Spleen (tissue), 11 donors: ENCODE measurements around the gene IL1RAPL1. TPM values are rescaled to one million over a fixed set of nuclear protein-coding genes. Genes with fewer than 3 reads are reported as not detected.

Source experiments
- DNase-seq: peaks from one replicate; pipeline ENCODE4 v3.0.0-alpha.2; 2020
- H3K27ac ChIP-seq, 8 donors: fragments of 200-600 bp; sonication (generic) in 7 of 8; 1 replicate in 4 of 8; 2 replicates in 4 of 8; pipeline versions ENCODE4 v1.5.0 to v1.8.0; 2016 to 2021; ENCODE audit warnings: inconsistent platforms in 4 of 8, mild to moderate bottlenecking in 4 of 8, moderate library complexity in 1 of 8
- H3K27me3 ChIP-seq, 7 donors: fragments of 200-600 bp; sonication (generic) in 6 of 7; replicated peaks in 1 of 7; 1 replicate in 4 of 7; 2 replicates in 3 of 7; pipeline versions ENCODE4 v1.5.0 to v1.8.0; 2016 to 2021; ENCODE audit warnings: inconsistent platforms in 3 of 7, mild to moderate bottlenecking in 1 of 7
- H3K36me3 ChIP-seq, 6 donors: fragments of 200-600 bp; sonication (generic) in 5 of 6; 1 replicate in 4 of 6; 2 replicates in 2 of 6; pipeline versions ENCODE4 v1.5.0 to v1.8.0; 2016 to 2021; ENCODE audit warnings: inconsistent platforms in 2 of 6
- H3K4me1 ChIP-seq, 6 donors: fragments of 200-600 bp; sonication (generic) in 5 of 6; 1 replicate in 3 of 6; 2 replicates in 3 of 6; pipeline versions ENCODE4 v1.5.0 to v1.8.0; 2016 to 2021; ENCODE audit warnings: inconsistent platforms in 3 of 6
- H3K4me3 ChIP-seq, 8 donors: fragments of 200-600 bp; sonication (generic) in 7 of 8; 1 replicate in 4 of 8; 2 replicates in 4 of 8; pipeline versions ENCODE4 v1.5.0 to v1.8.0; 2016 to 2021; ENCODE audit warnings: inconsistent platforms in 4 of 8, mild to moderate bottlenecking in 4 of 8, moderate library complexity in 2 of 8
- H3K9me3 ChIP-seq, 8 donors: fragments of 200-600 bp; sonication (generic) in 7 of 8; 1 replicate in 4 of 8; 2 replicates in 4 of 8; pipeline versions ENCODE4 v1.5.0 to v1.8.0; 2016 to 2021; ENCODE audit warnings: inconsistent platforms in 4 of 8
- POLR2A ChIP-seq, 3 donors: fragments of 450-650 bp; IDR thresholded peaks; one replicate each; pipeline ENCODE4 v1.5.1; 2017; ENCODE audit warnings: antibody characterized with exemption in 3 of 3, mild to moderate bottlenecking in 1 of 3
- POLR2AphosphoS5 ChIP-seq, 3 donors: sonication (generic); formaldehyde crosslinking; IDR thresholded peaks; one replicate each; pipeline ENCODE4 v1.5.1; 2017; ENCODE audit warnings: antibody characterized with exemption in 3 of 3
- WGBS, 5 donors: extraction: QIAGEN DNeasy Blood & Tissue Kit in 3 of 5; methylation state at CpG; one replicate each; pipeline versions ENCODE4 v1.1.5 to v1.1.7; 2013 to 2018; 5-methylcytosine and 5-hydroxymethylcytosine counted together
- intact Hi-C: fragments of 100-400 bp; cut with DNase I; formaldehyde crosslinking; loops from one replicate; pipeline ENCODE4 v1.15.0; 2023; ENCODE audit warnings: low total_unique reads
- polyA plus RNA-seq, 3 donors: library from polyadenylated mRNA; stranded (reverse); fragments of 200-250 nt; gene quantifications; one replicate each; pipeline ENCODE4 v1.2.1, GENCODE V29; 2013
- total RNA-seq, 7 donors: library from RNA; depleted of rRNA in 3 of 7; stranded (reverse); fragments of >200 nt in 3 of 7; fragmentation: NEBNext Ultra II Directional in 4 of 7; extraction: Animal tissue kit (Norgen Biotek cat#: 25700) in 4 of 7; gene quantifications; one replicate each; pipeline versions ENCODE4 v1.1.0 to v1.2.1, GENCODE V29; 2016 to 2021
- TF ChIP-seq, protein P1 (sequence below), 11 experiments: fragments of 200-600 bp in 7 of 11; fragments of 450-650 bp in 4 of 11; sonication (generic) in 4 of 11; IDR thresholded peaks in 8 of 11; conservative IDR thresholded peaks in 3 of 11; 1 replicate in 7 of 11; 2 replicates in 4 of 11; pipeline versions ENCODE4 v1.4.0 to v1.8.0; 2016 to 2021; ENCODE audit warnings: antibody characterized with exemption in 11 of 11, inconsistent platforms in 4 of 11, mild to moderate bottlenecking in 1 of 11
- donor health status: healthy with polysubstance abuse.
- donor health status: DM: no; HTN: no; CAD: no; lungs with moderate emphysema.
- donor health status: DM: no; HTN: no; CAD: no.
- donor health status: Bipolar disorder and iron deficiency.
- donor health status: healthy.
- donor health status: DM: no; HTN: no; CAD: no.
- donor health status: DM: yes; HTN: yes; CAD: no.

Gene IL1RAPL1
- total and polyA plus RNA-seq, 10 donors: 0.03 to 0.19 TPM; not detected in 8

GRCh38 chrX:29024871-29025270 lies 437.6 kb downstream of the IL1RAPL1 start:
- 30 to 67% (median 41%) methylated on average over 2 of the region's 2 CpGs for WGBS, 5 donors
- H3K9me3 ChIP-seq: peaks cover 0 to under 1% (median 0%) of the 10 kb centered on the region in 8 donors
- TF ChIP-seq POLR2A (IDR thresholded peaks at IDR 0.05): no peak
- TF ChIP-seq, protein P1, sequence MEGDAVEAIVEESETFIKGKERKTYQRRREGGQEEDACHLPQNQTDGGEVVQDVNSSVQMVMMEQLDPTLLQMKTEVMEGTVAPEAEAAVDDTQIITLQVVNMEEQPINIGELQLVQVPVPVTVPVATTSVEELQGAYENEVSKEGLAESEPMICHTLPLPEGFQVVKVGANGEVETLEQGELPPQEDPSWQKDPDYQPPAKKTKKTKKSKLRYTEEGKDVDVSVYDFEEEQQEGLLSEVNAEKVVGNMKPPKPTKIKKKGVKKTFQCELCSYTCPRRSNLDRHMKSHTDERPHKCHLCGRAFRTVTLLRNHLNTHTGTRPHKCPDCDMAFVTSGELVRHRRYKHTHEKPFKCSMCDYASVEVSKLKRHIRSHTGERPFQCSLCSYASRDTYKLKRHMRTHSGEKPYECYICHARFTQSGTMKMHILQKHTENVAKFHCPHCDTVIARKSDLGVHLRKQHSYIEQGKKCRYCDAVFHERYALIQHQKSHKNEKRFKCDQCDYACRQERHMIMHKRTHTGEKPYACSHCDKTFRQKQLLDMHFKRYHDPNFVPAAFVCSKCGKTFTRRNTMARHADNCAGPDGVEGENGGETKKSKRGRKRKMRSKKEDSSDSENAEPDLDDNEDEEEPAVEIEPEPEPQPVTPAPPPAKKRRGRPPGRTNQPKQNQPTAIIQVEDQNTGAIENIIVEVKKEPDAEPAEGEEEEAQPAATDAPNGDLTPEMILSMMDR (IDR thresholded peaks at IDR 0.05 in 8 of 11, conservative IDR thresholded peaks at IDR 0.05 in 3 of 11): no peak
- TF ChIP-seq POLR2AphosphoS5 (IDR thresholded peaks at IDR 0.05): no peak

DNA sequence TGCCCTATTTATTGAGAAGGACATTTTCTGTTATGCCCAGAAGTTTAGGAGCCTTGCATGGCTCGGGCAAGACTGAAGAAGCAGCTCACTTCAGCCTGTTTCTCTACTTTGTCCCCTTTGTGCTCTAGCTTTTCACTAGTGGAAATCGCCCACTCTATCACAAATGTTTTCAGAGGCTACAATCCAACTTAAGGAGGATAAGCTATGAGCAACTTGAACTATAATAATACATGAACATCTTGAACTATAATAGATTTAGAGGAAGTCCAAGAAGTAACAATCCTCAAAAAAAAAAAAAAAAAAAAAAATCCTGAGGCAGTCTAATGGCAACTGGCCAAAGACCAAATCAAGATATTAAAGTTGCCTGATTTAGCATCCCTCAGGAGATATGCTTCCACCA lies 452.3 kb downstream of the IL1RAPL1 start:
- Histone ChIP-seq H3K36me3 (no peaks in the 10 kb centered on the region), H3K27ac (no peak overlapping the region), H3K9me3 (no peaks in the 10 kb centered on the region), H3K27me3 (peaks cover 0 to 6% (median 0%) of the 10 kb centered on the region in 7 donors), H3K4me1 (no peaks in the 10 kb centered on the region), H3K4me3 (no peak overlapping the region)
- 33 to 76% (median 65%) methylated on average over 2 of the region's 2 CpGs for WGBS, 5 donors
- TF ChIP-seq POLR2AphosphoS5 (IDR thresholded peaks at IDR 0.05) (no peak), POLR2A (IDR thresholded peaks at IDR 0.05) (no peak)
- TF ChIP-seq, protein P1 (IDR thresholded peaks at IDR 0.05 in 8 of 11, conservative IDR thresholded peaks at IDR 0.05 in 3 of 11): no peak
- DNase-seq: no peak
- intact Hi-C loops: no loop called here

More at GRCh38 chrX:29024871-29025270, 437.6 kb downstream of the IL1RAPL1 start:
- intact Hi-C loops: no loop called here
- Histone ChIP-seq H3K27me3 (no peaks in the 10 kb centered on the region), H3K36me3 (no peaks in the 10 kb centered on the region), H3K4me1 (no peaks in the 10 kb centered on the region), H3K4me3 (no peak overlapping the region), H3K27ac (no peak overlapping the region)
- no peak for DNase-seq

DNA sequence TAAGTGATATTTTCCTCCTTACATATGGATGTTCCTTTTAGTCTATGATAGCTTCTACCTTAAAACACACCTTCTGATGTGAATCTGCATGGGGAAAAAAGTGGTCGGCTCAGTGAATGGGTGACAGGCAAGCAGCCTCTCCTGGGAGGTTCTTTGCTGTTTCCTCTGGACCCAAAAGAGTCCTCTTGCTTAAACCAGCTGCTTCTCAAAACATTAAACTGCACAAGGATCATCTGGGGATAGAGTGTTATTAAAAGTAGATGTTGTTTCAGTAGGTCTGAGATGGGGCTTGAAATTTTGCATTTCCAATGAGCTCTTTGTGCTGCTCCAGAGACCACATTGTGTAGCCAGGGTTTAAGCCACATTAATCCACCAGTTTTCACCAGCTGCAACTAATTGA lies 452.9 kb downstream of the IL1RAPL1 start:
- H3K4me1 ChIP-seq: no peaks in the 10 kb centered on the region
- no peaks in the 10 kb centered on the region for H3K27me3 ChIP-seq
- H3K9me3 ChIP-seq: no peaks in the 10 kb centered on the region
- no peak overlapping the region for H3K4me3 ChIP-seq
- DNase-seq: no peak
- intact Hi-C loops: no loop called here
- TF ChIP-seq POLR2A (IDR thresholded peaks at IDR 0.05) (no peak), POLR2AphosphoS5 (IDR thresholded peaks at IDR 0.05) (no peak)
- TF ChIP-seq, protein P1 (IDR thresholded peaks at IDR 0.05 in 8 of 11, conservative IDR thresholded peaks at IDR 0.05 in 3 of 11): no peak
- no peak overlapping the region for H3K27ac ChIP-seq
- H3K36me3 ChIP-seq: no peaks in the 10 kb centered on the region
- WGBS, 5 donors: 67 to 84% (median 75%) methylated on average over 1 of the region's 1 CpG

DNA sequence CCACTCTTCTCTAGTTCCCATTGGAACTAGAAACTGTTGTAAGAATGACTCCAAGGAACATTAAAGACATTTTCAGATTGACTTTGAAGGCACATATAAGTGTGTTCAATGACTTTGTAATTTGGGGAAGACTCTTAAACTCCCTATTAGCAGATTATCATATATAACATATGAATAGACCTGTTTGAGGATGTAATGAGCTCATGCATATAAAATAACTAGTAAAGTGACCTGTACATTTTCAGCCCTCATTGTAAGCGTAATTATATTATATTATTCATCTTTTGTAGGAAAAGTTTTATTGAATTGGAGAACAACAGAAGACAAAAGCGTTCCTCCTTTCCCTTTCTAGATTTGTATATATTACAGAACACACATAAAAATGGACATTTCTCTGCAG lies 455.1 kb downstream of the IL1RAPL1 start:
- WGBS, 5 donors: 73 to 95% (median 77%) methylated on average over 2 of the region's 2 CpGs
- Histone ChIP-seq H3K27me3 (no peaks in the 10 kb centered on the region), H3K4me1 (no peaks in the 10 kb centered on the region), H3K4me3 (no peak overlapping the region), H3K9me3 (no peaks in the 10 kb centered on the region), H3K27ac (no peak overlapping the region), H3K36me3 (no peaks in the 10 kb centered on the region)
- no peak for DNase-seq
- intact Hi-C loops: no loop called here
- TF ChIP-seq, protein P1 (IDR thresholded peaks at IDR 0.05 in 8 of 11, conservative IDR thresholded peaks at IDR 0.05 in 3 of 11): no peak
- no peak for TF ChIP-seq POLR2A (IDR thresholded peaks at IDR 0.05)
- TF ChIP-seq POLR2AphosphoS5 (IDR thresholded peaks at IDR 0.05): no peak
